Renal cortex interstitium (tissue), 11 donors: ENCODE results near the gene INAFM1. TPM values are rescaled to one million over a fixed set of nuclear protein-coding genes. Genes with fewer than 3 reads are reported as not detected.
A peak's percentile ranks its signal among the peaks of the same experiment; 100 is the strongest.
"Not testable (repeated sequence)": the region's sequence is repeated elsewhere in the genome, so short reads cannot be mapped to it uniquely, and the experiment has no call there.

Source experiments
- DNase-seq, 11 donors: peaks; one replicate each; pipeline ENCODE4 v3.0.0-alpha.2; 2013; ENCODE audit warnings: low read depth in 9 of 11, low spot score in 4 of 11; ENCODE audit errors: extremely low read depth in 1 of 11
- polyA plus RNA-seq, 3 donors: library from polyadenylated mRNA; unstranded; fragments of 120-200 nt; gene quantifications; one replicate each; pipeline ENCODE4 v1.2.1, GENCODE V29; 2013; ENCODE audit not compliant: insufficient read length in 3 of 3

INAFM1 gene
- polyA plus RNA-seq, 3 donors, result 6.0 to 11.5 (median 10.7) TPM

GRCh38 chr19:47232422-47233211 lies 42.1 kb upstream of the INAFM1 start:
- DNase-seq, result no peak

- DNase-seq, result no peak
Measured at GRCh38 chr19:47236072-47236675, 38.5 kb upstream of the INAFM1 start.

- DNase-seq, result no peak
Measured at GRCh38 chr19:47239152-47239551, 35.5 kb upstream of the INAFM1 start.

GRCh38 chr19:47239610-47240296 lies 34.9 kb upstream of the INAFM1 start:
- no peak for DNase-seq

GRCh38 chr19:47240556-47240955 lies 34.1 kb upstream of the INAFM1 start:
- DNase-seq, result no peak

- DNase-seq, result no peak
Measured at GRCh38 chr19:47240996-47241918, 33.4 kb upstream of the INAFM1 start.

GRCh38 chr19:47241919-47242577 lies 32.6 kb upstream of the INAFM1 start:
- no peak for DNase-seq

- DNase-seq, result no peak
Measured at GRCh38 chr19:47243364-47243775, 31.3 kb upstream of the INAFM1 start.

- DNase-seq, result peak in 8 of 11 donors; percentile 81 to 90 (median 86)
Measured at GRCh38 chr19:47243776-47244547, 30.7 kb upstream of the INAFM1 start.

- peak in 1 of 11 donors; percentile 66 for DNase-seq
Measured at GRCh38 chr19:47247308-47247990, 27.2 kb upstream of the INAFM1 start.

- DNase-seq, result not testable (repeated sequence)
Measured at GRCh38 chr19:47253016-47253415, 21.7 kb upstream of the INAFM1 start.

- DNase-seq, result no peak
Measured at GRCh38 chr19:47253467-47253881, 21.2 kb upstream of the INAFM1 start.

GRCh38 chr19:47253970-47254369 lies 20.7 kb upstream of the INAFM1 start:
- DNase-seq, result no peak

- peak; percentile 85 to 96 (median 94) for DNase-seq
Measured at GRCh38 chr19:47255879-47256692, 18.6 kb upstream of the INAFM1 start, which contains the start of gene CCDC9. CCDC9 (plus strand) TSS chr19:47256525; CDS start chr19:47258401, 1,876 bp downstream.

- peak; percentile 96 to 100 (median 99) for DNase-seq
Measured at GRCh38 chr19:47256693-47257410, 17.8 kb upstream of the INAFM1 start.
